GM12872 (cell line): ENCODE measurements around the gene RASGRF2.

Experiments
- TF ChIP-seq, protein P1 (sequence below): IDR thresholded peaks from 3 replicates; pipeline ENCODE4 v1.5.1; 2011; ENCODE audit warnings: low read depth, mild to moderate bottlenecking, low read length, moderate library complexity; ENCODE audit not compliant: insufficient read depth

RASGRF2 gene

DNA sequence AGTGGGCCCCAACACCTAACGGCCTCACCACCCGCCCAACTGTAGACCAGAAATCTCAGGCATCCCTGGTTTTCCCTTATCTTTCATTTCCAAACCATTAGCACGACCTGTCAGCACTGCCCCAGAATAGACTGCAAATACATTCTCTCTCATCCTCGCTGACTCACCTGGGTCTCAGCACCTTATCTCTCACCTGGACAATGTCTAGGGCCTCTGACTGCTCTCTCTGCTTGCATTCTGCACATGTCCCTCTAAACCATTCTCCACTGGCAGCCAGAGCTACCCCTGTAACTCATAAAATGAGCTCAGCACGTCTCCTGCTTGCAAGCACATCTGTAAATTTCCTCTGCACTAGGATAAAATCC lies 285.7 kb downstream of the RASGRF2 start:
- TF ChIP-seq, protein P1, sequence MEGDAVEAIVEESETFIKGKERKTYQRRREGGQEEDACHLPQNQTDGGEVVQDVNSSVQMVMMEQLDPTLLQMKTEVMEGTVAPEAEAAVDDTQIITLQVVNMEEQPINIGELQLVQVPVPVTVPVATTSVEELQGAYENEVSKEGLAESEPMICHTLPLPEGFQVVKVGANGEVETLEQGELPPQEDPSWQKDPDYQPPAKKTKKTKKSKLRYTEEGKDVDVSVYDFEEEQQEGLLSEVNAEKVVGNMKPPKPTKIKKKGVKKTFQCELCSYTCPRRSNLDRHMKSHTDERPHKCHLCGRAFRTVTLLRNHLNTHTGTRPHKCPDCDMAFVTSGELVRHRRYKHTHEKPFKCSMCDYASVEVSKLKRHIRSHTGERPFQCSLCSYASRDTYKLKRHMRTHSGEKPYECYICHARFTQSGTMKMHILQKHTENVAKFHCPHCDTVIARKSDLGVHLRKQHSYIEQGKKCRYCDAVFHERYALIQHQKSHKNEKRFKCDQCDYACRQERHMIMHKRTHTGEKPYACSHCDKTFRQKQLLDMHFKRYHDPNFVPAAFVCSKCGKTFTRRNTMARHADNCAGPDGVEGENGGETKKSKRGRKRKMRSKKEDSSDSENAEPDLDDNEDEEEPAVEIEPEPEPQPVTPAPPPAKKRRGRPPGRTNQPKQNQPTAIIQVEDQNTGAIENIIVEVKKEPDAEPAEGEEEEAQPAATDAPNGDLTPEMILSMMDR: no peak

DNA sequence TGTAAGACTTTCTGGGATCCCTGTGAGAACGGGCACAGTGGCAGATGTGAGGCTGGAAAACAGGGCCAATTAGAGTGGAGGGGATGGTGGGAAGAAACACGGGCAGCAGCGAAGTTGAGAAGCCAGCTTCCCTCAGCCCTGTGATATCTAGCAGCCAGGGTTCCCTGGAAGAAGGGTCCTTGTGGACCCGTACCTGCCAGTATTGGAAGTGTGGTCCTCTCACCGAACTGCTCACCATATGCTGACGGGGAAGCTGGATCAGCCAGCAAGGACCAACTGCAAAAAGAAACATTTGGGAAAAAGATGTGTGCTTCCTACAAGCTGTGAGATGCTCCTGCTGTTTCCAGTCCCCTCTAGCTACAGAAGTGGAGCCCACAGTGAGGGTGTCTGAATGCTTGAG lies 286.5 kb downstream of the RASGRF2 start:
- TF ChIP-seq, protein P1: no peak

DNA sequence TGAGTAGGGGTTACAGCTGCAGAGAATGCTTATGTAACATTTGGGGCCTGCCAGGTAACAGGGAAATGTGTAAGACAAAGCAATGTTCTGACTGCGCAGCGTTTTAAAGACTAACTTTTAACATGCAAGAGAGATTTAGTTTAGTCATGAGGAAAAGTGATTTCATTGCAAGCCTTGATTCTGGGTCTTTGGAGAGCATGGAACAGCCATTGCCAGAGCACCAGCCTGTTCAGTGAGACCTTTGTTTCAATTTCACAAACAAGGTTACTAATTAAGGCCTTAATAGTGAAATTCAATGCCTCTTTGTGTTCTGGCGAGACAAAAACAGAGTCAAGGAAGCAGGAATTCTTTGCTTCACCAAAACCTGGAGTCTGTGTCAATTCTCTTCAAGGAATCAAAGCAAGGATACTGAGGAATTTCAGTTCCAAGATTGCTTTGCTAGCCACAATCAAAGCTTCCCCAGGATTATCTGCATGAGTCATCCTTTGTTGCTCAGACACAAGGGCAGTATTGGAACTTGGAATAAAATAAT lies 287.3 kb downstream of the RASGRF2 start:
- TF ChIP-seq, protein P1: no peak

DNA sequence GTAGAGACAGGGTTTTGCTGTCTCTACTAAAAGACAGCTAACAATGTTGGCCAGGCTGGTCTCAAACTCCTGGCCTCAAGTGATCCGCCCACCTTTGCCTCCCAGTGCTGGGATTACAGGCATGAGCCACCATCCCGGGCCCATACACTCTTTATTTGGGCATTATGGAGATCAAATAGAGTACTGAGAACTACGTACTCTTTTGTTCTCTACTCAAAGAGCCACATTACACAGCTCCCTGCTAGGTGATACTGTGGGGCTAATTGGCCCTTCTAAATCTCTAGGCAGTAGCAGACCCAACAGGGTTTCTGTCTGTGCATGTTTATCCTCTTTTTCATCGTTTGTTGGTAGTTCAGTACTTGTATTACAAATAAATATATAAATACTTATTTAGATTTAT lies 289.1 kb downstream of the RASGRF2 start:
- TF ChIP-seq, protein P1: no peak

DNA sequence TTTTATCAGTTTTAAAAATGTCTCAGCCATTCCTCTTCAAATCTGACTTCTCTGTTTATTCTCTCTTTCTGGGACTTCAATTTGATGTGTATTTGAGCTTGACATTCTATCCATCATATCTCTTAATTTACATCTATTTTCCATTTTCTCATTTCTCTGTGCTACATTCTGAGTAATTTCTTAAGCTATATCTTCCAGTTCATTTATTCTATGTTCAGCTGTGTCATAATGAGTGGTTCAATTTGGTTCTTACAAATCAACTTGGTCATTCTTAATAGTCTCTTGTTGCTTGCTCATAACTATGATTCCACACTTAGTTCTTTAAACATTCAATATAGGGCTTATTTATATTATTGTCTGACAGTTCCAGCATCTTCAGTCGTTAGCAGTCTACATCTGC lies 289.8 kb downstream of the RASGRF2 start:
- TF ChIP-seq, protein P1: no peak

DNA sequence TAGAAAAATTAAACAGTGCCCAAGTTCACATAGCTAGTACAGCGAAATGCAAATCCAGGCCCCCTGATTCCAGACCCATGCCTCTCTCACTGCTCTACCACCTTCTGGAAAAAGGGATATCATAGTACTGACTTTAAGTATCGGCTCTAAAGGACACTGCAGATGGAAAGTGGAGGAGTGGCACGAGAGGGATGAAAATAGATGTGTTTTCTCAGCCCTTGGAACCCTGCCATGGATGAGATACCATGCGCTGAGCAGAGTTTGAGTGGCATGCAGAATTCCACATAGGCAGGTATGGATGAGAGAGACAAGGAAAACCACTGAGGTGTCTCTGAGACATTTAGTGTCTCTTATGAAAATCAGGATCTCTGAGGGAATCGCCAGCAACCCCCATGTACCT lies 291.8 kb downstream of the RASGRF2 start:
- TF ChIP-seq, protein P1: no peak

DNA sequence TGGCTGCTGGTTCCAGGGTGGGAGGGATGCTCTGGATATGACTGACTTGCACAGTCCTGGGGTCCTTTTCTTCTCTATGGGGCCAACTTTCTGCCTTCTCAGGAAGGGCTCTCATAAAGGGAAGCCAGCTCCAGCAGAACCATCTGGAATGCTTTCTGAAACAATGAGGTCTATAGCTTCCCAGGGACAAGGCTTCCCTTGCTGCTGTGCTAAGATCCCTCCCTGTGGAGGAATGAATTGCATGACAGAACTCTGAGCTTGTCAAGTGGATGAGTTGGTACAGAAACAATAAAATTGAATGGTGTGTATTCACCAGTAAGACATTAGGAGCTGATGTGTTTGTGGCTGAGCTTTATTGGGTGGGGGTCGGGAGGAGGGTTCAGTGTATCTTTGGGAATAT lies 292.7 kb downstream of the RASGRF2 start:
- TF ChIP-seq, protein P1: no peak
